Measurements from ENCODE around the gene ELANE. TPM values are rescaled to one million over a fixed set of nuclear protein-coding genes. Genes with fewer than 3 reads are reported as not detected.

ELANE gene
- total RNA-seq, 1 donor from 2014 or later: not detected

DNA sequence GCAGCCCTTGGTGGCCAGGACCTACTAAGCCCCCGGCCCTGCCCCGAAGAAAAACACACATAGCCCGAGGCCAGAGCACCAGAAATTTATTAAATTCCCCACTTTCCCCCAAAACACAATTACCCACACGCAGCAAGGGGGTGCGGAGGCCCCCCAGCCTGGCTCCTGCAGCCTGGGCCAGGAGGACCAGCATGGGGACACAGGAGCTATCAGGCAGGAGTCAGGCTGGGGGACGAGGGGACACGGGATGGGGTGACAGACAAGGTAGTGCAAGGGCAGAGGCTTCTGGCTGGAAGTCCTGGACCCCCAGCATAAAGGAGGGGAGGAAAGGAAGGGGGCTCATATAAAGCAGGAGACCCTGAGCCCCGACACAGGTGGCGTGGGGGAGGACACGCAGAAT, 44.3 kb downstream of the ELANE start:
- TF ChIP-seq, protein P1, sequence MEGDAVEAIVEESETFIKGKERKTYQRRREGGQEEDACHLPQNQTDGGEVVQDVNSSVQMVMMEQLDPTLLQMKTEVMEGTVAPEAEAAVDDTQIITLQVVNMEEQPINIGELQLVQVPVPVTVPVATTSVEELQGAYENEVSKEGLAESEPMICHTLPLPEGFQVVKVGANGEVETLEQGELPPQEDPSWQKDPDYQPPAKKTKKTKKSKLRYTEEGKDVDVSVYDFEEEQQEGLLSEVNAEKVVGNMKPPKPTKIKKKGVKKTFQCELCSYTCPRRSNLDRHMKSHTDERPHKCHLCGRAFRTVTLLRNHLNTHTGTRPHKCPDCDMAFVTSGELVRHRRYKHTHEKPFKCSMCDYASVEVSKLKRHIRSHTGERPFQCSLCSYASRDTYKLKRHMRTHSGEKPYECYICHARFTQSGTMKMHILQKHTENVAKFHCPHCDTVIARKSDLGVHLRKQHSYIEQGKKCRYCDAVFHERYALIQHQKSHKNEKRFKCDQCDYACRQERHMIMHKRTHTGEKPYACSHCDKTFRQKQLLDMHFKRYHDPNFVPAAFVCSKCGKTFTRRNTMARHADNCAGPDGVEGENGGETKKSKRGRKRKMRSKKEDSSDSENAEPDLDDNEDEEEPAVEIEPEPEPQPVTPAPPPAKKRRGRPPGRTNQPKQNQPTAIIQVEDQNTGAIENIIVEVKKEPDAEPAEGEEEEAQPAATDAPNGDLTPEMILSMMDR (IDR thresholded peaks at IDR 0.05; ENCODE audit: unreplicated experiment): no peak
- H3K9me3 Mint-ChIP-seq (ENCODE audit: low read depth): no peaks in the 10 kb centered on the region
- no peaks in the 10 kb centered on the region for H3K27me3 Mint-ChIP-seq
- no peak overlapping the region for H3K27ac Mint-ChIP-seq
- no peak overlapping the region for H3K4me3 Mint-ChIP-seq (ENCODE audit: low read depth)
- DNase-seq (ENCODE audit: low spot score, unreplicated experiment): no peak
- peaks cover 1% of the 10 kb centered on the region for H3K4me1 Mint-ChIP-seq (ENCODE audit: low read depth)
- peaks cover 5% of the 10 kb centered on the region for H3K36me3 Mint-ChIP-seq (ENCODE audit: insufficient read depth)

DNA sequence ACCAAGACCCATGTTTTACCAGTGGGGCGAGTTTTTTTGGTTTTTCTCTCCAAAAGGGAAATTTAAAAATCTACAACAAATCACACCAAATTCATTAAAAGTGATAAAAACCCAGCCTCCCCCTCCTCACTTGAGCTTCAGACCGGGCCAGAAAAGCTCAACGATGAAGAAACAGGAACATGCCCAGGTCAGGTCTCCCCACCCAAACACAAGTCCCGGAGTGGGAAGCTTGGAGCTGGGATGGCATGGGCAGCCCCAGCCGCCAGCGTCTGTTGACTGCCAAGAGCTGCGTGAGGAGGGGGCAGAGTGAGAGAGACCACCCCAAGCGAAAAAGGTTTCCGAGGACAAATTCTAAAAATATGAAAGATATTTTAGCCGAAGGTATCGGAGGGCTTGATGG, 44.9 kb downstream of the ELANE start:
- Mint-ChIP-seq H3K4me3 (ENCODE audit: low read depth) (no peak overlapping the region), H3K27ac (no peak overlapping the region), H3K36me3 (ENCODE audit: insufficient read depth) (peaks cover 5% of the 10 kb centered on the region), H3K9me3 (ENCODE audit: low read depth) (no peaks in the 10 kb centered on the region), H3K4me1 (ENCODE audit: low read depth) (peaks cover 1% of the 10 kb centered on the region), H3K27me3 (no peaks in the 10 kb centered on the region)
- TF ChIP-seq, protein P1 (IDR thresholded peaks at IDR 0.05; ENCODE audit: unreplicated experiment): no peak
- no peak for DNase-seq (ENCODE audit: low spot score, unreplicated experiment)

DNA sequence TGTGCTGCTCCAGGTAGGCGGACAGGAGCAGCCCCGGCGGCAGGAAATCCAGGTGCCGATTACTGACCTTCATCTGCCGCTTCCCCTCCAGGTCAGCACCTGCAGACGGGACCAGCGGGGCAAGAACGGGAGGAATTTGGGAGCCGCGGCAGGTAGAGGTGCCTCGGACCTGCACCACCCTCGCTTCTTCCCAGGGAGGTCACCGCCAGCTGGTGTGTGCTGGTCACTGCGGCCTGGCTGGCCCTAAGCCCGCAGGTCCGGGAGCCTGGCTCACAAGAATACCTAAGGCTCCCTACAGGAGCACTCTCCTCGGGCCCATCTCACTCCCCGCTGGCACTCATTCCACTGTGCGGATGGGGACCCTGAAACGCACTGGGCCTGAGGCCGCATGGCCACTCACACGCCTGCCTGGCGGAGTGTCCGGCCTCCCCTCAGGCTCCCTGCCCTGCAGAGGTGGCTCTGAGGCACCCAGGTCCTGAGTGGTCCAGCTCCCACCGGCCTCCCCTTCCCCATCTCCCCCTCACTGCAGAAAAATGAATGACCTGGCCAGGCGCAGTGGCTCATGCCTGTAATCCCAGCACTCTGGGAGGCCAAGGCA, 45.4 kb downstream of the ELANE start:
- TF ChIP-seq, protein P1 (IDR thresholded peaks at IDR 0.05; ENCODE audit: unreplicated experiment): peak; percentile 31
- DNase-seq (ENCODE audit: low spot score, unreplicated experiment): no peak
- no peak overlapping the region for H3K4me3 Mint-ChIP-seq (ENCODE audit: low read depth)
- no peaks in the 10 kb centered on the region for H3K27me3 Mint-ChIP-seq
- H3K27ac Mint-ChIP-seq: no peak overlapping the region
- H3K36me3 Mint-ChIP-seq (ENCODE audit: insufficient read depth): peaks cover 5% of the 10 kb centered on the region
- no peaks in the 10 kb centered on the region for H3K9me3 Mint-ChIP-seq (ENCODE audit: low read depth)
- H3K4me1 Mint-ChIP-seq (ENCODE audit: low read depth): peaks cover 2% of the 10 kb centered on the region

DNA sequence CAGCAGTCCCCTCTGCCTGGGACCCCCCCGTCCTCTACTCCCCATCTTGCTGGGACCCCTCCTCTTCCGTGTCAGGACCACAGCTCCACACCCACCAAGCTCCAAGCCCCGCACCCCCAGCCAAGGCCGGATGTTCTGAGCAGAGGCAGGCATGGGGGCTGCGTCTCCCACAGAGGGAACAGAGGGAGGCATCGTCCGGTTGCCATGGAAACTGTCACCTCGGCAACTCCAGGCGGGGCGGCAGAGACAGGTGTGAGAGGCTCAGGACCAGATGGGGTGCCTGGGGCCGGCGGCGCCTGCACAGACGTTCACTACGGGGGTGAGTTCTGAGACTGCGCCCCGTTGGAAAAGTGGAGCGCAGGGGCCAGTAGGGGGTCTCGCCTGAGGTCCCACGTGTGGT, 46.6 kb downstream of the ELANE start:
- Mint-ChIP-seq H3K27me3 (no peaks in the 10 kb centered on the region), H3K9me3 (ENCODE audit: low read depth) (no peaks in the 10 kb centered on the region), H3K27ac (no peak overlapping the region), H3K4me1 (ENCODE audit: low read depth) (peaks cover 4% of the 10 kb centered on the region), H3K36me3 (ENCODE audit: insufficient read depth) (peaks cover 5% of the 10 kb centered on the region), H3K4me3 (ENCODE audit: low read depth) (no peak overlapping the region)
- TF ChIP-seq, protein P1 (IDR thresholded peaks at IDR 0.05; ENCODE audit: unreplicated experiment): no peak
- DNase-seq (ENCODE audit: low spot score, unreplicated experiment): no peak

DNA sequence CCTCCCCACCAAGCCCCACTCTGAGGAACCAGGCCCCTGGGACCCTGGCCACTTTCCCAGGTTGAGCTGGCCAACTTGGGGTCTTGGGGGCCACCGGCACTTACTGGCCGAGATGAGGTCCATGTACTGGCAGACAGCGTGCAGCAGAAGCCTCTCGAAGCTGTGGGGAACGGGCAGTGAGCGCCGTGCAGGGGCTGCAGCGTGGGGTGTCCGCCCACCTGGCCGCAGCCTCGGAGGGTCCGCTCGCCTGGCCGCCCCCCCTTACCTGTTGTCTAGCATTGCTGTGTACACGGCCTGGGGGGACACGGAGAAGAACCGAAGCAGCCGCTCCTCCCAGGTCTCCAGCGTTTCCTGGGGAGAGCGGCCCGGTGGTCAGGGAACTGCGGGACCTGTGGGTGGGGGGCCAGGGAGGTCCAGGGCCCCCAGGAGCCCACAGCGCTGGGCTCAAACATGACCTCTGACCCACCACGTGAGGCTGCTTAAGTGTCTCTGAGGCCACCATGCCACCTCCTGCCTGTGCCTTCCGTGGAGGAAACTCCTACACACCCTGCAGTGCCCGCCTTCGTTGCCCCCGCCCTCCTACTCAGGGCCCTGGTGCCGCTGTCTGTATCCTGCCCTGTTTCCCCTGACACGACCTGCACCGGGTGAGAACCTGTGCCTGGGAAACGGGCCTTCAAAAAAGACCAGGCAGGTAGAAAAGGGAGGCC, 47.4 kb downstream of the ELANE start:
- Mint-ChIP-seq H3K27me3 (no peaks in the 10 kb centered on the region), H3K4me1 (ENCODE audit: low read depth) (peaks cover 8% of the 10 kb centered on the region), H3K4me3 (ENCODE audit: low read depth) (no peak overlapping the region), H3K9me3 (ENCODE audit: low read depth) (no peaks in the 10 kb centered on the region), H3K36me3 (ENCODE audit: insufficient read depth) (peaks cover 5% of the 10 kb centered on the region), H3K27ac (no peak overlapping the region)
- TF ChIP-seq, protein P1 (IDR thresholded peaks at IDR 0.05; ENCODE audit: unreplicated experiment): no peak
- no peak for DNase-seq (ENCODE audit: low spot score, unreplicated experiment)

Measured in progenitor cell of endocrine pancreas (in vitro differentiated cells).